Osteocyte (in vitro differentiated cells): ENCODE measurements around the gene C3AR1. TPM values are rescaled to one million over a fixed set of nuclear protein-coding genes. Genes with fewer than 3 reads are reported as not detected.
"Not testable (repeated sequence)": the region's sequence is repeated elsewhere in the genome, so short reads cannot be mapped to it uniquely, and the experiment has no call there.

ENCODE experiments used
- DNase-seq: peaks from one replicate; pipeline ENCODE4 v3.0.0; 2021; ENCODE audit warnings: mixed read lengths; ENCODE audit not compliant: unreplicated experiment; ENCODE audit errors: extremely low spot score
- H3K27ac Mint-ChIP-seq: one replicate; pipeline ENCODE4 v1.8.0; 2021; ENCODE audit warnings: mild to moderate bottlenecking, mixed read lengths; ENCODE audit not compliant: unreplicated experiment
- H3K27me3 Mint-ChIP-seq: one replicate; pipeline ENCODE4 v1.8.0; 2021; ENCODE audit warnings: mixed read lengths; ENCODE audit not compliant: unreplicated experiment
- H3K36me3 Mint-ChIP-seq: one replicate; pipeline ENCODE4 v1.8.0; 2021; ENCODE audit warnings: mixed read lengths; ENCODE audit not compliant: unreplicated experiment
- H3K4me1 Mint-ChIP-seq: one replicate; pipeline ENCODE4 v1.8.0; 2021; ENCODE audit warnings: mixed read lengths; ENCODE audit not compliant: unreplicated experiment
- H3K4me3 Mint-ChIP-seq: one replicate; pipeline ENCODE4 v1.8.0; 2021; ENCODE audit warnings: mild to moderate bottlenecking, moderate library complexity, mixed read lengths; ENCODE audit not compliant: unreplicated experiment
- H3K9me3 Mint-ChIP-seq: one replicate; pipeline ENCODE4 v1.8.0; 2021; ENCODE audit warnings: mixed read lengths; ENCODE audit not compliant: unreplicated experiment
- total RNA-seq: library from RNA; stranded (reverse); gene quantifications from 2 replicates; pipeline ENCODE4 v1.2.1, GENCODE V29; 2021
- TF ChIP-seq, protein P1 (sequence below): fragments of 200-600 bp; sonication (generic); IDR thresholded peaks from 2 replicates; pipeline ENCODE4 v1.5.0; 2021; ENCODE audit warnings: antibody characterized with exemption, mild to moderate bottlenecking, moderate library complexity

C3AR1 gene
- total RNA-seq, 1 donor from 2014 or later, result not detected

DNA sequence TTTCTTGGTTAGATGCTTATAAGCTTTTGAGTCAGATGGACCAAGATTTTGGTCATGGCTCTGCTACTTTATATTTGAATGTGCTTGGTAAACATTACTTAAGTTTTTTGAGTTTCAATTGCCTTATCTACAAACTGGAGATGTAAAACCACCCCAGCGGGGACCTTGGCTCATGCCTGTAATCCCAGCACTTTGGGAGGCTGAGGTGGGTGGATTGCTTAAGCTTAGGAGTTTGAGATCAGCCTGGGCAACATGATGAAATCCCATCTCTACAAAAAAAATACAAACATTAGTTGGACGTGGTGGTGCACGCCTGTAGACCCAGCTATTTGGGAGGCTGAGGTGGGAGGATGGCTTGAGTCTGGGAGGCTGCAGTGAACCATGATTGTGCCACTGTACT, 27.1 kb upstream of the C3AR1 start:
- Mint-ChIP-seq H3K4me3 (no peak overlapping the region), H3K36me3 (peaks cover 56% of the 10 kb centered on the region), H3K4me1 (peaks cover 1% of the 10 kb centered on the region), H3K9me3 (no peaks in the 10 kb centered on the region), H3K27ac (no peak overlapping the region), H3K27me3 (no peaks in the 10 kb centered on the region)
- DNase-seq, result no peak
- TF ChIP-seq, protein P1, sequence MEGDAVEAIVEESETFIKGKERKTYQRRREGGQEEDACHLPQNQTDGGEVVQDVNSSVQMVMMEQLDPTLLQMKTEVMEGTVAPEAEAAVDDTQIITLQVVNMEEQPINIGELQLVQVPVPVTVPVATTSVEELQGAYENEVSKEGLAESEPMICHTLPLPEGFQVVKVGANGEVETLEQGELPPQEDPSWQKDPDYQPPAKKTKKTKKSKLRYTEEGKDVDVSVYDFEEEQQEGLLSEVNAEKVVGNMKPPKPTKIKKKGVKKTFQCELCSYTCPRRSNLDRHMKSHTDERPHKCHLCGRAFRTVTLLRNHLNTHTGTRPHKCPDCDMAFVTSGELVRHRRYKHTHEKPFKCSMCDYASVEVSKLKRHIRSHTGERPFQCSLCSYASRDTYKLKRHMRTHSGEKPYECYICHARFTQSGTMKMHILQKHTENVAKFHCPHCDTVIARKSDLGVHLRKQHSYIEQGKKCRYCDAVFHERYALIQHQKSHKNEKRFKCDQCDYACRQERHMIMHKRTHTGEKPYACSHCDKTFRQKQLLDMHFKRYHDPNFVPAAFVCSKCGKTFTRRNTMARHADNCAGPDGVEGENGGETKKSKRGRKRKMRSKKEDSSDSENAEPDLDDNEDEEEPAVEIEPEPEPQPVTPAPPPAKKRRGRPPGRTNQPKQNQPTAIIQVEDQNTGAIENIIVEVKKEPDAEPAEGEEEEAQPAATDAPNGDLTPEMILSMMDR, result no peak

DNA sequence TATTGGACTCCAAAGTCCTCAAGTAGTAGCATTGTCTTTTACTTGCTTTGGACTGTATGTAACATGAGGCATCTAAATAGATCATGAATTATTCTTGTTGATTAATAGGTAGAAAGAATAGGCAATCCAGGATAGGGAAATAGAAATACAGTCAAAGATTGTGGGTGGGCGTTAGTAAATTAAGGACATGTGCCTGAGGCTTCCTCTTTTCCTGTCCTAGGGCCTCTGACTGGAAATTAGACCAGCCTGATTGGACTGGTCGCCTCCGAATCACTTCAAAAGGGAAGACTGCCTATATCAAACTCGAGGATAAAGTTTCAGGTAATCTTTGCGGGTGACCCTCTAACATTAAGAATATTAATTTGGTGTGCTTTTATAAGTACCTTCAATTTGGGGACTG, 23.6 kb upstream of the C3AR1 start:
- Mint-ChIP-seq H3K4me1 (peaks cover 11% of the 10 kb centered on the region), H3K36me3 (peaks cover 35% of the 10 kb centered on the region), H3K27ac (no peak overlapping the region), H3K9me3 (no peaks in the 10 kb centered on the region), H3K27me3 (no peaks in the 10 kb centered on the region), H3K4me3 (no peak overlapping the region)
- no peak for DNase-seq
- TF ChIP-seq, protein P1, result no peak

DNA sequence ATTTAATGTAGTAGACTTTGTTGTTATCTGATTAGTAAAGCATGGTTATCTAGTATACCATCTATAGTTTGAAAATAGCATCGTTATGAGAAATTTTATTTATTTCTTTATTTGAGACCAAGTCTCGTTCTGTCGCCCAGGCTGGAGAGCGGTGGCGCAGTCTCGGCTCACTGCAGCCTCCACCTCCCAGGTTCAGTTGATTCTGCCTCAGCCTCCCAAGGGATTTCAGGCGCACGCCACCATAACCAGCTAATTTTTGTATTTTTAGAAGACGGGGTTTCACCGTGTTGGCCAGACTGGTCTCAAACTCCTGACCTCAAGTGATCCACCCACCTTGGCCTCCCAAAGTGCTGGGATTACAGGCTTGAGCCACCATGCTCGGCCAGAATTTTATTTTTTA, 23.1 kb upstream of the C3AR1 start:
- Mint-ChIP-seq H3K4me1 (peaks cover 15% of the 10 kb centered on the region), H3K36me3 (peaks cover 32% of the 10 kb centered on the region)
- not testable (repeated sequence) for H3K27me3 Mint-ChIP-seq, H3K9me3 Mint-ChIP-seq, DNase-seq, H3K27ac Mint-ChIP-seq, H3K4me3 Mint-ChIP-seq

DNA sequence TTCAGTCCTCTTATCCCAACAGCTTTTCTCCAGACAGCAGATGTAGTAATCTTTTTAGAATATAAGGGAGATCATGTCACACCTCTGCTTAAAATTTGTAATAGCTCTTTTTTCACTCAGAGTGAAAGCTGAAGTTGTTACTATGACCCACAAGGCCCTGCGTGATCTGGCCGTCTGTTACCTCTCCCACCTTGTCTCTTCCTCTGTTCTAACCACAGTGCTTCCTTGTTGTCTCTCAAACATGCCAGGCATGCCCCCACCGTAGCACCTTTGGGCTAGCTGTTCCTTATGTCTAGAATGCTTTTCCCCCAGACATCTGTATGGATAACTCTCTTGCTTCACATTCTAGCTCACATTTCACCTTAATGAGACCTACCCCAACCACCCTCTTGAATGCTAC, 22.4 kb upstream of the C3AR1 start:
- Mint-ChIP-seq H3K27me3 (no peaks in the 10 kb centered on the region), H3K27ac (no peak overlapping the region), H3K9me3 (no peaks in the 10 kb centered on the region), H3K36me3 (peaks cover 31% of the 10 kb centered on the region), H3K4me3 (no peak overlapping the region), H3K4me1 (peaks cover 22% of the 10 kb centered on the region)
- no peak for DNase-seq
- TF ChIP-seq, protein P1, result no peak

DNA sequence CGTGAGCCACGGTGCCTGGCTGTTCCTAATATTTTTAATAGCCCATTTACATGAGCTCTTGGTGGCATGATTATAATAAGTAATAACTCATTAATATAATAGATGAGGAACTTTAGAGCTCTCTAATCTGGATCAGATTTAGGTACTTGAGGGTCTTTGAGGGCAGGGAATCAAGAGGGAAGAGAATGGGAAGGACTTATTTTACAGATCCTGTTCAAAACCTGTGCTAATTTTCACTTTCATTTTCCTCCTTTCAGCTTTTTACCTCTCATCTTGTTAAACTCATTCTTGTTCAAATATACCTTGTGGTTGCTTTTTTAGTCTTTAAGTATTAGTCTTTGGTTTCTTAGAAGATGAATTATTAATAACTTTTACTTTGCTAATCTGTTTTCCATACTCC, 21.5 kb upstream of the C3AR1 start:
- no peak for DNase-seq
- no peaks in the 10 kb centered on the region for H3K9me3 Mint-ChIP-seq
- peaks cover 25% of the 10 kb centered on the region for H3K36me3 Mint-ChIP-seq
- TF ChIP-seq, protein P1, result no peak
- H3K4me3 Mint-ChIP-seq, result no peak overlapping the region
- H3K27me3 Mint-ChIP-seq, result no peaks in the 10 kb centered on the region
- H3K27ac Mint-ChIP-seq, result peak overlapping the region; percentile 9
- peaks cover 30% of the 10 kb centered on the region for H3K4me1 Mint-ChIP-seq

DNA sequence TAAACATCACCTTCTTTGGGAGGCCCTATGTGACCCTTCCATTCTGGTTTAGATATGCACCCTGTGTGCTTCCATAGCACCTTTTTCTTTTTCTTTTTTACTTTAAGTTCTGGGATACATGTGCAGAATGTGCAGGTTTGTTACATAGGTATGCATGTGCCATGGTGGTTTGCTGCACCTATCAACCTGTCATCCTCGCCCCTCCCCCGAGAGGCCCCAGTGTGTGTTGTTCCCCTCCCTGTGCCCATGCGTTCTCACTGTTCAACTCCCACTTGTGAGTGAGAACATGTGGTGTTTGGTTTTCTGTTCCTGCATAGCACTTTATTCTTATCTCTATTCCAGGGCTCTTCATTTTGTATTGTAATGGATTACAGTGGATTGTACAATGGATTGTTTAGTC, 18.2 kb upstream of the C3AR1 start:
- DNase-seq, H3K4me3 Mint-ChIP-seq, H3K36me3 Mint-ChIP-seq, H3K9me3 Mint-ChIP-seq, H3K27me3 Mint-ChIP-seq: not testable (repeated sequence)
- peaks cover 40% of the 10 kb centered on the region for H3K4me1 Mint-ChIP-seq
- H3K27ac Mint-ChIP-seq, result peak overlapping the region; percentile 50
